GM12865 (cell line): ENCODE measurements around the gene CAPRIN1.

Experiments used
- DNase-seq: peaks from one replicate; pipeline ENCODE4 v3.0.0; 2010; ENCODE audit warnings: low read depth
- H3K4me3 ChIP-seq: 2 replicates; pipeline ENCODE4 v1.5.1; 2011; ENCODE audit warnings: mild to moderate bottlenecking, low read depth, low read length, control low read depth
- TF ChIP-seq, protein P1 (sequence below): IDR thresholded peaks from 2 replicates; pipeline ENCODE4 v1.5.1; 2011; ENCODE audit warnings: low read length, control low read depth, low read depth, inconsistent platforms; ENCODE audit not compliant: insufficient read depth; ENCODE audit errors: missing control alignments

The CAPRIN1 gene

DNA sequence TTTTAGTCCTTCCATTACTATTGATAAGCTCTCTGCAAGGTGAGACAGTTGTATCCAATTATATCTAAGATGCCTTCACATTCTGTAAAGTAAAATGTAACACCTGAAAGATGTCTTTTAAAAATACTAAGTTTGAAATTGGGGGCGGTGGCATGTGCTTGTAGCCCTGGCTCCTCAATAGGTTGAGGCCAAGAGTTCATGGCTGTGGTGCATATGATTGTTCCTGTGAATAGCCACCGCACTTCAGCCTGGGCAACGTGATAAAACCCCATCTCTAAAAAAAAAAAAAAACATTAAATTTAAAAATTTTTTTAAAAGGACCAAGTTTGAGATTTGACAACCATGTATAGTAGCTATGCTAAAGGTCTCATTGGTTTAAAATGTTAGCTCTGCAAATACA is 20.5 kb downstream of the CAPRIN1 start:
- no peak overlapping the region for H3K4me3 ChIP-seq
- no peak for DNase-seq
- TF ChIP-seq, protein P1, sequence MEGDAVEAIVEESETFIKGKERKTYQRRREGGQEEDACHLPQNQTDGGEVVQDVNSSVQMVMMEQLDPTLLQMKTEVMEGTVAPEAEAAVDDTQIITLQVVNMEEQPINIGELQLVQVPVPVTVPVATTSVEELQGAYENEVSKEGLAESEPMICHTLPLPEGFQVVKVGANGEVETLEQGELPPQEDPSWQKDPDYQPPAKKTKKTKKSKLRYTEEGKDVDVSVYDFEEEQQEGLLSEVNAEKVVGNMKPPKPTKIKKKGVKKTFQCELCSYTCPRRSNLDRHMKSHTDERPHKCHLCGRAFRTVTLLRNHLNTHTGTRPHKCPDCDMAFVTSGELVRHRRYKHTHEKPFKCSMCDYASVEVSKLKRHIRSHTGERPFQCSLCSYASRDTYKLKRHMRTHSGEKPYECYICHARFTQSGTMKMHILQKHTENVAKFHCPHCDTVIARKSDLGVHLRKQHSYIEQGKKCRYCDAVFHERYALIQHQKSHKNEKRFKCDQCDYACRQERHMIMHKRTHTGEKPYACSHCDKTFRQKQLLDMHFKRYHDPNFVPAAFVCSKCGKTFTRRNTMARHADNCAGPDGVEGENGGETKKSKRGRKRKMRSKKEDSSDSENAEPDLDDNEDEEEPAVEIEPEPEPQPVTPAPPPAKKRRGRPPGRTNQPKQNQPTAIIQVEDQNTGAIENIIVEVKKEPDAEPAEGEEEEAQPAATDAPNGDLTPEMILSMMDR, result no peak

DNA sequence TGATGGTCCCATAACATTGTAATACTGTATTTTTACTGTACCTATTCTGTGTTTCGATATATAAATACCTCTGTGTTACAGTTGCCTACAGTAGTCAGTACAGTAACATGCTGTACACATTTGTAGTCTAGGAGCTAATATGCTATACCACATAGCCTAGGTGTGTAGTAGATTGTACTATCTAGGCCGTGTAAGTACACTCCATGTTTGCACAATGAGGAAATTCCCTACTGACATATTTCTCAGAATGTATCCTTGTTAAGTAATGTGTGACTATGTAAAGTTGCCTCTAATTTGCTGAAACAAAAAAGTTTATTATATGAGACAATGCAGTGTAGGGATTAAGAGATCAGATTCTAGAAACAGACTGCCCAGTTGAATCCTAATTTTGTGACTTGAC is 21.3 kb downstream of the CAPRIN1 start:
- DNase-seq, result no peak
- no peak overlapping the region for H3K4me3 ChIP-seq
- TF ChIP-seq, protein P1, result no peak

DNA sequence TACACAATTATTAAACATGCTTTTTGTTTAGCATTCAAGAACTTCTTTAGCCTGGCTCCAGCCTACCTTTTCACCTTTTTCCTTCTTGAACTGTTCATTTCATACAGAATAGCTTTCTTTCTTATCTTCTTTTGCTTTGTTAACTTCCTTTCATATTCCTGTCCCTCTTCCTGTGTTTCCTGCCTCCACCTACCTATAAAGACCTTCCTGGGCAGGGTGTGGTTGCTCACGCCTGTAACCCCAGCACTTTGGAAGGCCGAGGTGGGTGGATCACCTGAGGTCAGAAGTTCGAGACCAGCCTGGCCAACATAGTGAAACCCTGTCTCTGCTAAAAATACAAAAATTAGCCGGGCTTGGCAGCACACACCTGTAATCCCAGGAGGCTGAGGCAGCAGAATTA is 22.9 kb downstream of the CAPRIN1 start:
- DNase-seq, result no peak
- TF ChIP-seq, protein P1, result no peak
- no peak overlapping the region for H3K4me3 ChIP-seq

DNA sequence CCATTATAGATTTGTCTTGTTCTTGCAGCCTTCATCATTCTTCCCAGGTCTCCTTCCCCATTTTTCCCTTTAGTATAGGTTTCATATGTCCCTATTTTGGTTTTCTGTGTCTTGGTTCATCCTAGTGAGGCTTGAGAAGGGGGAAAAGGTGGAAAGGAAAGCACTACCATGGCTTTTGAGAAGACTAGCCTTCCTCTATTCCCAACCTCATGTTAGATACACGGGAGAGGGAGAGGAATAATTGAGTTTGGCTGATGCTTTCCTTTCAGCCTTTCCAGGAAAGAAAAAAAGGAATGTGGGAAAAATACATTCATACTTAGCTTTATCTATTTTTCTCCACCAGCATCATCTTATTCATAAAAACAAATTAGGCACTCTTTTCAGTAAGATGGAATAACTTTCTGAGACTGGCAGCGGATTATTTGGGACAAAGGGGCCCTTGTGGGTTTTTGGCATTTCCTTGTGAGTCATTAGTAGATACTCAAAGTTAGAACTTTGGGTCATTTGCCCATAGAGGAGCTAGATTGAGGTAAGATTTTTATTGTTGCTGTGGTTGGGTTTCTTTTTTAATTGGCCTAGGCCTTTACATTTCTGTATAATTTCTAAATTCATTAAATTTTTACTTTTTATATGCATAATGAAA is 23.8 kb downstream of the CAPRIN1 start:
- H3K4me3 ChIP-seq, result no peak overlapping the region
- no peak for DNase-seq
- TF ChIP-seq, protein P1, result no peak

DNA sequence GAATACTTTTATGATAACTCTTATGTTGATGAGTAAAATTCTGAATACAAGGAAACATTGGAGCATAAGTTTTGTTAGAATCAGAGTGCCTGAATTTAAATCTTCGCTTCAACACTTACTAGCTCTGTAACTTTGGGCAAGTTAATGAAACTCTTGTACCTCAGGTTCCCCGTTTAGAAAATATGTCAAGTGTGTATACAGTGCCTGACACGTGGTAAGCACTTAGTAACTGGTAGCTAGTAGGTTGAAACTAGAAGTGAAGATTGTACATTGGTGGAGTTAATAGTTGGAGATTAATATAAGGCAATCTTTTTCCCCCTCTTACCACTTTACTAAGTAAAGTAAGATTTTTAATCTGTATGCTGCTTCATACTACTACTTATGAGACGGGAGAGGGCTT is 29.1 kb downstream of the CAPRIN1 start:
- TF ChIP-seq, protein P1, result no peak
- DNase-seq, result no peak
- H3K4me3 ChIP-seq, result no peak overlapping the region

DNA sequence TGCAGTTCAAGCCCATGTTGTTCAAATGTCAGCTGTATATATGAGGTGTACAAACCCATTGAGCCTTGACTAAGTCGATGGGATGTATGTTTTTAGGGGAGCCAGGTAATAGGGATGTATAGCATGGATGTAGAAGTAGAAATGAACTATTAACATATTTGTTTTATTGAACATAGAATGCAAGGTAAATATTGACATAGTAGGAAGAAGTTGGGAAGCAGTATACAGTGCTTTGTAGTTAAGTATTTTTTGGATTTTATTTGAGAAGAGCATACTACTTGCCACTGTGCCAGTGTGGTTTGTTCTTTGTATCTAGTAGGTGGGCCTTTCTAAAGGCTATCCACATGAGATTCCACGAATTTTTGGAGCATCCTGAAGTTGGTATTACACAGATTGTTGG is 33.1 kb downstream of the CAPRIN1 start:
- H3K4me3 ChIP-seq, result no peak overlapping the region
- TF ChIP-seq, protein P1, result no peak

More for the DNA sequence above, 33.1 kb downstream of the CAPRIN1 start:
- no peak for DNase-seq
